A549 (cell line): Measurements from ENCODE around the gene SLC36A3. TPM values are rescaled to one million over a fixed set of nuclear protein-coding genes. Genes with fewer than 3 reads are reported as not detected.

Experiments used
- ATAC-seq, 2 experiments: fragments of 200-7000 bp in 1 of 2; fragments of >200 bp in 1 of 2; cut with Nextera tagmentation in 1 of 2; cut with Tn5 transposase in 1 of 2; 3 replicates each; pipeline versions ENCODE4 v1.8.0 to v1.9.1; 2018 to 2020; ENCODE audit warnings: mild to moderate bottlenecking in 1 of 2, moderate library complexity in 1 of 2
- CTCF ChIA-PET: fragments of 300-600 bp; sonication (Branson Sonifier 250); formaldehyde crosslinking; extraction: SDS; loops from one replicate; lab custom pipeline; 2021; ENCODE audit warnings: antibody characterized with exemption, inconsistent platforms; lab: Yijun Ruan, JAX
- POLR2A ChIA-PET: fragments of 350-600 bp; formaldehyde crosslinking; extraction: SDS; loops from one replicate; lab custom pipeline; 2021; ENCODE audit warnings: antibody characterized with exemption, inconsistent platforms; lab: Yijun Ruan, JAX
- DNase-seq, 2 experiments: peaks; one replicate each; pipeline versions ENCODE4 v3.0.0 to v3.0.0-alpha.2; 2011 to 2016; ENCODE audit warnings: low read depth in 1 of 2, low spot score in 1 of 2
- FAIRE-seq: peaks from 2 replicates; lab custom pipeline; 2011; peaks lifted over from hg19 to GRCh38; lab: Jason Lieb, UNC
- H3K27ac ChIP-seq, 2 experiments: fragments of >200 bp; sonication (Bioruptor Twin); formaldehyde crosslinking; 3 replicates each; pipeline ENCODE4 v1.5.1; 2016 to 2017
- H3K4me1 ChIP-seq: fragments of >200 bp; sonication (Bioruptor Twin); formaldehyde crosslinking; 3 replicates; pipeline ENCODE4 v1.6.1; 2016
- H3K4me2 ChIP-seq: fragments of >200 bp; sonication (Bioruptor Twin); formaldehyde crosslinking; 3 replicates; pipeline ENCODE4 v1.6.1; 2016
- H3K4me3 ChIP-seq: fragments of >200 bp; sonication (Bioruptor Twin); formaldehyde crosslinking; 3 replicates; pipeline ENCODE4 v1.5.1; 2016
- H3K9me3 ChIP-seq: fragments of >200 bp; sonication (Bioruptor Twin); formaldehyde crosslinking; 3 replicates; pipeline ENCODE4 v1.6.1; 2016
- BCL3 ChIP-seq: fragments of >200 bp; sonication (Bioruptor Twin); formaldehyde crosslinking; IDR thresholded peaks from 3 replicates; pipeline ENCODE4 v1.6.1; 2016
- BHLHE40 ChIP-seq: IDR thresholded peaks from 2 replicates; pipeline ENCODE4 v1.6.1; 2012; ENCODE audit warnings: low read depth, low read length, inconsistent platforms
- CBX2 ChIP-seq: fragments of 200-600 bp; sonication (generic); IDR thresholded peaks from 2 replicates; pipeline ENCODE4 v1.6.1; 2016; ENCODE audit warnings: low read depth, mild to moderate bottlenecking, borderline replicate concordance
- CEBPB ChIP-seq, 2 experiments: fragments of >200 bp in 1 of 2; sonication (Bioruptor Twin) in 1 of 2; formaldehyde crosslinking in 1 of 2; IDR thresholded peaks; 2 replicates each; pipeline ENCODE4 v1.6.1; 2012 to 2016
- CHD4 ChIP-seq: fragments of 200-600 bp; sonication (generic); IDR thresholded peaks from 2 replicates; pipeline ENCODE4 v1.6.1; 2016; ENCODE audit warnings: antibody characterized with exemption, mild to moderate bottlenecking, borderline replicate concordance
- EHF ChIP-seq: fragments of 250-450 bp; sonication (Bioruptor Pico); IDR thresholded peaks from 2 replicates; pipeline ENCODE4 v1.5.0; 2020; ENCODE audit warnings: mild to moderate bottlenecking
- ESRRA ChIP-seq: fragments of 150-350 bp; IDR thresholded peaks from 2 replicates; pipeline ENCODE4 v1.6.1; 2014; ENCODE audit warnings: mild to moderate bottlenecking, low read length, borderline replicate concordance
- FOXS1 ChIP-seq: fragments of 250-450 bp; sonication (Bioruptor Pico); IDR thresholded peaks from 2 replicates; pipeline ENCODE4 v1.5.0; 2020; ENCODE audit warnings: mild to moderate bottlenecking, moderate library complexity
- HDAC2 ChIP-seq: fragments of 200-600 bp; sonication (generic); IDR thresholded peaks from 2 replicates; pipeline ENCODE4 v1.6.1; 2016
- HEYL ChIP-seq: fragments of 250-450 bp; sonication (Bioruptor Pico); IDR thresholded peaks from 2 replicates; pipeline ENCODE4 v1.8.0; 2021; ENCODE audit warnings: mild to moderate bottlenecking, moderate library complexity
- HMGXB4 ChIP-seq: fragments of 250-450 bp; sonication (Bioruptor Pico); IDR thresholded peaks from 2 replicates; pipeline ENCODE4 v1.5.0; 2021; ENCODE audit warnings: mild to moderate bottlenecking, moderate library complexity, borderline replicate concordance
- HOXB13 ChIP-seq: fragments of 250-450 bp; sonication (Bioruptor Pico); IDR thresholded peaks from 2 replicates; pipeline ENCODE4 v1.5.0; 2020; ENCODE audit warnings: low read depth, mild to moderate bottlenecking, moderate library complexity
- HOXB5 ChIP-seq: fragments of 250-450 bp; sonication (Bioruptor Pico); IDR thresholded peaks from 2 replicates; pipeline ENCODE4 v1.5.0; 2020; ENCODE audit warnings: mild to moderate bottlenecking, moderate library complexity
- JUNB ChIP-seq: fragments of >200 bp; sonication (Bioruptor Twin); formaldehyde crosslinking; IDR thresholded peaks from 2 replicates; pipeline ENCODE4 v1.6.1; 2016
- MAX ChIP-seq: IDR thresholded peaks from 2 replicates; pipeline ENCODE4 v1.6.1; 2012
- NPAS2 ChIP-seq: fragments of 250-450 bp; sonication (Bioruptor Pico); IDR thresholded peaks from 2 replicates; pipeline ENCODE4 v1.8.0; 2022; ENCODE audit warnings: mild to moderate bottlenecking, moderate library complexity, borderline replicate concordance
- PHF8 ChIP-seq: fragments of 200-600 bp; sonication (generic); IDR thresholded peaks from 2 replicates; pipeline ENCODE4 v1.6.1; 2016; ENCODE audit warnings: low read depth, mild to moderate bottlenecking, antibody characterized with exemption, moderate library complexity, borderline replicate concordance
- RAD21 ChIP-seq, 2 experiments: fragments of >200 bp in 1 of 2; sonication (Bioruptor Twin) in 1 of 2; formaldehyde crosslinking in 1 of 2; IDR thresholded peaks in 1 of 2; conservative IDR thresholded peaks in 1 of 2; 2 replicates in 1 of 2; 3 replicates in 1 of 2; pipeline ENCODE4 v1.6.1; 2012 to 2018; ENCODE audit warnings: inconsistent platforms in 1 of 2
- RARB ChIP-seq: fragments of 250-450 bp; sonication (Bioruptor Pico); IDR thresholded peaks from 2 replicates; pipeline ENCODE4 v1.8.0; 2021; ENCODE audit warnings: mild to moderate bottlenecking, moderate library complexity
- RCOR1 ChIP-seq: fragments of 150-350 bp; IDR thresholded peaks from 2 replicates; pipeline ENCODE4 v1.6.1; 2014; ENCODE audit warnings: antibody characterized with exemption, low read length, low read depth
- REST ChIP-seq: fragments of 200-600 bp; sonication (generic); IDR thresholded peaks from 2 replicates; pipeline ENCODE4 v1.6.1; 2016; ENCODE audit warnings: antibody characterized with exemption, mild to moderate bottlenecking, moderate library complexity
- USF2 ChIP-seq: fragments of 450-650 bp; IDR thresholded peaks from 2 replicates; pipeline ENCODE4 v1.6.1; 2014; ENCODE audit warnings: antibody characterized with exemption
- ZC3H11A ChIP-seq: fragments of 450-650 bp; IDR thresholded peaks from 2 replicates; pipeline ENCODE4 v1.6.1; 2014; ENCODE audit warnings: antibody characterized with exemption, mild to moderate bottlenecking
- ZSCAN20 ChIP-seq: fragments of 250-450 bp; sonication (Bioruptor Pico); IDR thresholded peaks from 2 replicates; pipeline ENCODE4 v1.8.0; 2022; ENCODE audit warnings: mild to moderate bottlenecking, moderate library complexity
- WGBS: methylation state at CpG from one replicate; pipeline ENCODE4 v1.1.6; 2017; ENCODE audit errors: missing lambda C conversion rate; 5-methylcytosine and 5-hydroxymethylcytosine counted together
- polyA plus RNA-seq, 4 experiments: library from polyadenylated mRNA; depleted of rRNA in 3 of 4; stranded (reverse); fragments of >200 nt; fragmentation: RNase III in 1 of 4; extraction: RNeasy Plus Mini Kit Qiagen cat#74134 plus additional on column Dnase treatment in 1 of 4; gene quantifications; 2 replicates in 3 of 4; 3 replicates in 1 of 4; pipeline ENCODE4 v1.2.3, GENCODE V29; 2011 to 2017

The SLC36A3 gene
- polyA plus RNA-seq, 2 of the 4 experiments (the other 2 are of a cell fraction) = not detected

GRCh38 chr5:151248651-151249050 lies 54.9 kb downstream of the SLC36A3 start:
- H3K4me2 ChIP-seq = no peak overlapping the region
- H3K9me3 ChIP-seq = no peaks in the 10 kb centered on the region
- 51% methylated on average over 2 of the region's 2 CpGs for WGBS
- no peak overlapping the region for H3K27ac ChIP-seq
- FAIRE-seq = no peak
- no peak overlapping the region for H3K4me3 ChIP-seq
- ChIA-PET POLR2A (no interaction called here), CTCF (interaction anchor here (2.8 kb wide), 1 partner anchor 10 kb away, joined by 7 read pairs; no protein-coding TSS in a partner anchor)
- peaks cover 5% of the 10 kb centered on the region; the same call in 1 of the 3 replicates for H3K4me1 ChIP-seq
- DNase-seq = no peak
- ATAC-seq = no peak
- no peak for TF ChIP-seq NPAS2 (CRISPR knock-in tag)
- TF ChIP-seq PHF8 = no peak
- TF ChIP-seq RCOR1 = no peak
- TF ChIP-seq BHLHE40 = no peak
- TF ChIP-seq HMGXB4 (CRISPR knock-in tag) = no peak
- no peak for TF ChIP-seq RAD21 (conservative IDR thresholded peaks at IDR 0.05 in 1 of 2, IDR thresholded peaks at IDR 0.05 in 1 of 2)
- no peak for TF ChIP-seq EHF
- no peak for TF ChIP-seq MAX
- no peak for TF ChIP-seq HOXB13 (CRISPR knock-in tag)
- TF ChIP-seq USF2 = no peak
- TF ChIP-seq ESRRA = no peak
- TF ChIP-seq RARB (CRISPR knock-in tag) = no peak
- no peak for TF ChIP-seq ZC3H11A

- Histone ChIP-seq H3K9me3 (no peaks in the 10 kb centered on the region), H3K4me3 (no peak overlapping the region), H3K27ac (no peak overlapping the region), H3K4me1 (no peaks in the 10 kb centered on the region), H3K4me2 (no peak overlapping the region)
- 45% methylated on average over 4 of the region's 4 CpGs for WGBS
- POLR2A ChIA-PET = no interaction called here
- CTCF ChIA-PET = no interaction called here
- TF ChIP-seq NPAS2 (CRISPR knock-in tag) (no peak), JUNB (no peak), HEYL (CRISPR knock-in tag) (no peak), HOXB5 (CRISPR knock-in tag) (no peak), FOXS1 (CRISPR knock-in tag) (no peak), USF2 (no peak), ZSCAN20 (CRISPR knock-in tag) (no peak), BCL3 (no peak), RARB (CRISPR knock-in tag) (no peak), CBX2 (no peak), HDAC2 (no peak), CHD4 (no peak), CEBPB (IDR thresholded peaks at IDR 0.05) (no peak), REST (no peak)
- DNase-seq (no peak), ATAC-seq (no peak), FAIRE-seq (no peak)
Observed at GRCh38 chr5:151245680-151246219, 57.8 kb downstream of the SLC36A3 start.
